DOHH2 (cell line): Measurements from ENCODE around the gene CCDC7.

Experiments
- CTCF ChIP-seq: fragments of 200-600 bp; sonication (generic); IDR thresholded peaks from one replicate; pipeline ENCODE4 v1.5.1; 2014; ENCODE audit warnings: antibody characterized with exemption, mild to moderate bottlenecking, low read depth, low read length; ENCODE audit not compliant: poor library complexity, severe bottlenecking
- EZH2phosphoT487 ChIP-seq: fragments of 200-600 bp; sonication (generic); IDR thresholded peaks from 2 replicates; pipeline ENCODE4 v1.6.1; 2017; ENCODE audit warnings: borderline replicate concordance, mild to moderate bottlenecking, antibody characterized with exemption, low read length, moderate library complexity, mixed read lengths

- TF ChIP-seq CTCF: no peak
- TF ChIP-seq EZH2phosphoT487: no peak
These were observed 102.3 kb downstream of the CCDC7 start for GRCh38 chr10:32548208-32548607.
